Hematopoietic multipotent progenitor cell treated with erythropoietin and hydrocortisone succinate and interleukin-3 and kit ligand, for 4 days (in vitro differentiated cells): ENCODE results near the gene CKAP2L.
A peak's percentile ranks its signal among the peaks of the same experiment; 100 is the strongest.
"Not testable (repeated sequence)": the region's sequence is repeated elsewhere in the genome, so short reads cannot be mapped to it uniquely, and the experiment has no call there.

ENCODE experiments used
- DNase-seq: peaks from one replicate; pipeline ENCODE4 v3.0.0-alpha.2; 2015

Gene CKAP2L

GRCh38 chr2:112724591-112725525, 39.6 kb downstream of the CKAP2L start:
- DNase-seq: peak; percentile 79

- no peak for DNase-seq
Observed at GRCh38 chr2:112723995-112724394, 40.4 kb downstream of the CKAP2L start.

GRCh38 chr2:112723547-112723940, 40.9 kb downstream of the CKAP2L start:
- no peak for DNase-seq

GRCh38 chr2:112722816-112723546, 41.4 kb downstream of the CKAP2L start:
- no peak for DNase-seq

GRCh38 chr2:112721819-112722522, 42.4 kb downstream of the CKAP2L start:
- DNase-seq: no peak

- no peak for DNase-seq
Observed at GRCh38 chr2:112720785-112721184, 43.6 kb downstream of the CKAP2L start, which contains the start of gene NT5DC4. NT5DC4 (plus strand) TSS chr2:112721020; CDS start chr2:112721080, 60 bp downstream.

GRCh38 chr2:112718863-112719370, 45.5 kb downstream of the CKAP2L start:
- DNase-seq: no peak

GRCh38 chr2:112716826-112717352, 47.5 kb downstream of the CKAP2L start:
- DNase-seq: not testable (repeated sequence)

- DNase-seq: not testable (repeated sequence)
Observed at GRCh38 chr2:112716094-112716493, 48.3 kb downstream of the CKAP2L start.

GRCh38 chr2:112714836-112715631, 49.4 kb downstream of the CKAP2L start:
- no peak for DNase-seq

- DNase-seq: no peak
Observed at GRCh38 chr2:112714331-112714730, 50.1 kb downstream of the CKAP2L start.

- no peak for DNase-seq
Observed at GRCh38 chr2:112713926-112714325, 50.5 kb downstream of the CKAP2L start.

GRCh38 chr2:112713585-112713925, 50.9 kb downstream of the CKAP2L start:
- DNase-seq: no peak

- DNase-seq: no peak
Observed at GRCh38 chr2:112712903-112713584, 51.4 kb downstream of the CKAP2L start.

GRCh38 chr2:112712465-112712864, 51.9 kb downstream of the CKAP2L start:
- DNase-seq: no peak

GRCh38 chr2:112710956-112711750, 53.3 kb downstream of the CKAP2L start:
- no peak for DNase-seq

GRCh38 chr2:112709703-112710102, 54.7 kb downstream of the CKAP2L start:
- no peak for DNase-seq

GRCh38 chr2:112708968-112709367, 55.4 kb downstream of the CKAP2L start:
- DNase-seq: no peak

- DNase-seq: not testable (repeated sequence)
Observed at GRCh38 chr2:112706947-112707346, 57.5 kb downstream of the CKAP2L start.

GRCh38 chr2:112706170-112706664, 58.2 kb downstream of the CKAP2L start:
- DNase-seq: peak; percentile 99
